Activated CD8-positive, alpha-beta T cell treated with anti-CD3 and anti-CD28 coated beads for 36 hours (primary cell): ENCODE results near the gene FBRS. TPM values are rescaled to one million over a fixed set of nuclear protein-coding genes. Genes with fewer than 3 reads are reported as not detected.
A peak's percentile ranks its signal among the peaks of the same experiment; 100 is the strongest.

ENCODE experiments used
- ATAC-seq: fragments of 200-7000 bp; cut with Tn5 transposase; one replicate; pipeline ENCODE4 v1.10.0; 2021; ENCODE audit warnings: mild to moderate bottlenecking, moderate library complexity
- CTCF ChIA-PET: fragments of 350-600 bp; sonication (Branson Sonifier 250); formaldehyde crosslinking; loops from one replicate; lab custom pipeline; 2021; ENCODE audit warnings: antibody characterized with exemption; lab: Charles Lee
- POLR2A ChIA-PET: fragments of 350-600 bp; sonication (Branson Sonifier 250); formaldehyde crosslinking; loops from one replicate; lab custom pipeline; 2021; ENCODE audit warnings: antibody characterized with exemption; lab: Charles Lee
- DNase-seq: peaks from one replicate; pipeline ENCODE4 v3.0.0-alpha.2; 2020
- H3K27ac Mint-ChIP-seq: one replicate; pipeline ENCODE4 v1.8.0; 2021; ENCODE audit warnings: mild to moderate bottlenecking, mixed read lengths
- H3K27me3 Mint-ChIP-seq: one replicate; pipeline ENCODE4 v1.8.0; 2021; ENCODE audit warnings: mixed read lengths
- H3K36me3 Mint-ChIP-seq: one replicate; pipeline ENCODE4 v1.8.0; 2021; ENCODE audit warnings: low read depth, mixed read lengths
- H3K4me1 Mint-ChIP-seq: one replicate; pipeline ENCODE4 v1.8.0; 2021; ENCODE audit warnings: low read depth, mixed read lengths
- H3K4me3 Mint-ChIP-seq: one replicate; pipeline ENCODE4 v1.8.0; 2021; ENCODE audit warnings: mild to moderate bottlenecking, moderate library complexity, mixed read lengths
- H3K9me3 Mint-ChIP-seq: one replicate; pipeline ENCODE4 v1.8.0; 2021; ENCODE audit warnings: mixed read lengths
- CTCF ChIP-seq: fragments of 200-600 bp; IDR thresholded peaks from one replicate; pipeline ENCODE4 v1.8.0; 2022; ENCODE audit warnings: antibody characterized with exemption, mild to moderate bottlenecking
- intact Hi-C: fragments of 100-400 bp; cut with micrococcal nuclease; formaldehyde crosslinking; loops from one replicate; pipeline ENCODE4 v1.10.0; 2022
- total RNA-seq, 2 experiments: library from RNA; stranded (reverse); gene quantifications; one replicate each; pipeline ENCODE4 v1.2.3, GENCODE V29; 2021

The FBRS gene
- total RNA-seq, 2 experiments from 2014 or later, result 80.3 to 85.8 TPM

DNA sequence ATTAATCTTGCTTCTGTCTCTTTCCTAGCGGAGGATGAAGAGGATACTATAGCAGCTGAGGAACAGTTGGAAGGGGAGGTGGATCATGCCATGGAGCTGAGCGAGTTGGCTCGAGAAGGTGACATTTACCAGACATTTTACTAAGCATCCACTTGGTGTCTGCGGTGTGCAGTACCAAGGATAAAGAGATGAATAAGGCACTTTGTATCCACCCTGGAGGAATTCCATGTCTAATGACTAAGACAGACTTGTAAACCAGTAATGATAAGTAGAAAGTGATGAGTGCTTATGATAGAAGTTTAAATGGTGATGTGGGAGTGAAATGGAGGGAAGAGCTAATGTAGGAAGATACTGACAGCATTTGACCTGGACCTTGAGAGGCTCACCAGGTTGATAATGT lies 52.7 kb downstream of the FBRS start:
- ChIA-PET CTCF (interaction anchor here (0.8 to 1.3 kb wide), 3 partner anchors 9 to 231 kb away, joined by 3 to 4 read pairs (median 3); no protein-coding TSS in a partner anchor), POLR2A (interaction anchor here (0.8 to 3.0 kb wide), 9 partner anchors 11 to 52 kb away, joined by 3 to 13 read pairs (median 4); partner anchors contain the start of genes FBRS and SRCAP)
- Mint-ChIP-seq H3K4me3 (no peak overlapping the region), H3K27me3 (no peaks in the 10 kb centered on the region), H3K9me3 (no peaks in the 10 kb centered on the region), H3K4me1 (peaks cover 18% of the 10 kb centered on the region), H3K36me3 (peaks cover 70% of the 10 kb centered on the region), H3K27ac (peak overlapping the region; percentile 1)
- intact Hi-C loops, result loop anchor here (10.0 kb wide), 1 partner anchor 54 kb away; the partner anchor contains the start of genes CFAP119 and RNF40
- TF ChIP-seq CTCF, result no peak
- ATAC-seq, result no peak
- DNase-seq, result no peak

DNA sequence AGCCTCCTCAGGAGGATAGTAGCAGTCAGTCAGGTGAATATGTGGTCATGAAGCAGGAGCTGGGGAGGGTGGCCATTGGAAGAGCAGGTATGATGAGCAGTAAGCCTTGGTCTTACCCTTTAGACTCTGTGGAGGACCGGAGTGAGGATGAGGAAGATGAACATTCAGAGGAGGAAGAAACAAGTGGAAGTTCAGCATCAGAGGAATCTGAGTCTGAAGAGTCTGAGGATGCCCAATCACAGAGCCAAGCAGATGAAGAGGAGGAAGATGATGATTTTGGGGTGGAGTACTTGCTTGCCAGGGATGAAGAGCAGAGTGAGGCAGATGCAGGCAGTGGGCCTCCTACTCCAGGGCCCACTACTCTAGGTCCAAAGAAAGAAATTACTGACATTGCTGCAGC lies 53.5 kb downstream of the FBRS start:
- ATAC-seq (no peak), DNase-seq (no peak)
- intact Hi-C loops, result loop anchor here (10.0 kb wide), 1 partner anchor 53 kb away; the partner anchor contains the start of genes CFAP119 and RNF40
- ChIA-PET POLR2A (interaction anchor here (0.6 to 3.0 kb wide), 10 partner anchors 10 to 53 kb away, joined by 3 to 13 read pairs (median 4); partner anchors contain the start of genes FBRS and SRCAP), CTCF (interaction anchor here (0.8 to 1.3 kb wide), 3 partner anchors 8 to 230 kb away, joined by 3 to 4 read pairs (median 3); no protein-coding TSS in a partner anchor)
- TF ChIP-seq CTCF, result no peak
- H3K9me3 Mint-ChIP-seq, result no peaks in the 10 kb centered on the region
- peaks cover 25% of the 10 kb centered on the region for H3K4me1 Mint-ChIP-seq
- H3K27ac Mint-ChIP-seq, result no peak overlapping the region
- no peaks in the 10 kb centered on the region for H3K27me3 Mint-ChIP-seq
- peaks cover 76% of the 10 kb centered on the region for H3K36me3 Mint-ChIP-seq
- no peak overlapping the region for H3K4me3 Mint-ChIP-seq

- no peak overlapping the region for H3K4me3 Mint-ChIP-seq
- intact Hi-C loops, result loop anchor here (10.0 kb wide), 1 partner anchor 49 kb away; the partner anchor contains the start of genes CFAP119 and RNF40
- H3K27ac Mint-ChIP-seq, result peak overlapping the region; percentile 89
- TF ChIP-seq CTCF, result no peak
- H3K27me3 Mint-ChIP-seq, result no peaks in the 10 kb centered on the region
- DNase-seq (peak; percentile 68), ATAC-seq (peak; percentile 98)
- peaks cover 65% of the 10 kb centered on the region for H3K36me3 Mint-ChIP-seq
- peaks cover 29% of the 10 kb centered on the region for H3K4me1 Mint-ChIP-seq
- CTCF ChIA-PET, result interaction anchor here (0.7 to 2.5 kb wide), 4 partner anchors 9 to 100 kb away, joined by 3 to 6 read pairs (median 3); no protein-coding TSS in a partner anchor
- POLR2A ChIA-PET, result interaction anchor here (1.0 to 1.8 kb wide), 5 partner anchors 13 to 89 kb away, joined by 3 to 5 read pairs (median 4); partner anchors contain the start of genes PHKG2 and ZNF629
- no peaks in the 10 kb centered on the region for H3K9me3 Mint-ChIP-seq
These were observed 57.7 kb downstream of the FBRS start for GRCh38 chr16:30715750-30716445.

DNA sequence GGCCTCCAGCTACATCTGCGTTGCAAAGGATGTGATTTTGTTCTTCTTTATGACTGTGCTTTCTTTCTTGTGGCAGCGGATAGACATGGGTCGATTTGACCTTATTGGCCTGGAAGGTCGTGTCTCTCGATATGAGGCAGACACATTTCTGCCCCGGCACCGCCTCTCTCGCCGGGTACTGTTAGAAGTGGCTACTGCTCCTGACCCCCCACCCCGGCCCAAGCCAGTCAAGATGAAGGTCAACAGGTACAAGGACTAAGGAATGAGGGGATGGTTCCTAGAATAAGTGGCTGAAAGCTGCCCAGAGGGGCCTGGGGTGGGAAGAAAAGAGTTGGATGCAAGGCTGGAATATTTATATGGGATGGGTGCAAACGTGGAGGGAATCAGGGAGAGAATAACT lies 61.9 kb downstream of the FBRS start:
- ChIA-PET POLR2A (interaction anchor here (5.0 kb wide), 1 partner anchor 11 kb away, joined by 30 read pairs; no protein-coding TSS in a partner anchor), CTCF (interaction anchor here (0.6 kb wide), 1 partner anchor 9 kb away, joined by 3 read pairs; no protein-coding TSS in a partner anchor)
- Mint-ChIP-seq H3K9me3 (no peaks in the 10 kb centered on the region), H3K4me1 (peaks cover 16% of the 10 kb centered on the region), H3K27me3 (no peaks in the 10 kb centered on the region), H3K36me3 (peaks cover 71% of the 10 kb centered on the region), H3K4me3 (no peak overlapping the region), H3K27ac (no peak overlapping the region)
- TF ChIP-seq CTCF, result no peak
- no peak for DNase-seq
- ATAC-seq, result no peak
- intact Hi-C loops, result no loop called here

Other genes with a start within 250 kb of the FBRS start
- gene DCTPP1, start 228.4 kb upstream of the FBRS start, total RNA-seq, result 100 to 1,000 TPM in 1 of 2 experiments, 10 to 100 TPM in 1; 98.4 to 105 TPM
- gene SEPHS2, start 212.6 kb upstream of the FBRS start, total RNA-seq, result 10 to 100 TPM; 51.8 to 54.0 TPM
- 100 to 1,000 TPM; 274 to 285 TPM for gene ITGAL, start 185.7 kb upstream of the FBRS start, total RNA-seq
- gene ZNF768, start 131.9 kb upstream of the FBRS start, total RNA-seq, result 1 to 10 TPM; 8.3 to 9.2 TPM
- 1 to 10 TPM; 6.7 to 7.9 TPM for gene ZNF747, start 123.6 kb upstream of the FBRS start, total RNA-seq
- 10 to 100 TPM in 1 of 2 experiments, 1 to 10 TPM in 1; 9.7 to 10.4 TPM for gene ZNF764, start 100.1 kb upstream of the FBRS start, total RNA-seq
- gene ZNF688, start 86.7 kb upstream of the FBRS start, total RNA-seq, result 1 to 10 TPM; 4.7 to 5.5 TPM
- 10 to 100 TPM in 1 of 2 experiments, 1 to 10 TPM in 1; 8.8 to 10.3 TPM for gene ZNF785, start 72.7 kb upstream of the FBRS start, total RNA-seq
- gene ZNF689, start 48.0 kb upstream of the FBRS start, total RNA-seq, result 10 to 100 TPM in 1 of 2 experiments, 1 to 10 TPM in 1; 9.8 to 11.3 TPM
- 10 to 100 TPM; 74.0 to 76.6 TPM for gene PRR14, start 7.5 kb upstream of the FBRS start, total RNA-seq
- 10 to 100 TPM; 57.2 to 64.7 TPM for gene SRCAP, start 40.7 kb downstream of the FBRS start, total RNA-seq
- 10 to 100 TPM; 27.8 to 30.3 TPM for gene PHKG2, start 90.0 kb downstream of the FBRS start, total RNA-seq
- 1 to 10 TPM; 3.8 to 3.9 TPM for gene CFAP119, start 103.6 kb downstream of the FBRS start, total RNA-seq
- gene RNF40, start 103.9 kb downstream of the FBRS start, total RNA-seq, result 10 to 100 TPM; 63.2 to 68.1 TPM
- gene ZNF629, start 128.8 kb downstream of the FBRS start, total RNA-seq, result 1 to 10 TPM; 2.8 to 3.2 TPM
- gene BCL7C, start 235.6 kb downstream of the FBRS start, total RNA-seq, result 10 to 100 TPM; 21.8 to 23.6 TPM
- under 1 TPM; 0.31 to 0.32 TPM for gene CTF1, start 238.2 kb downstream of the FBRS start, total RNA-seq